Right ventricle myocardium inferior (tissue), 1 donor: ENCODE results near the gene RFPL1. TPM values are rescaled to one million over a fixed set of nuclear protein-coding genes. Genes with fewer than 3 reads are reported as not detected.
A peak's percentile ranks its signal among the peaks of the same experiment; 100 is the strongest.

ENCODE experiments used
- ATAC-seq: fragments of 200-7000 bp; cut with Tn5 transposase; one replicate; pipeline ENCODE4 v1.9.1; 2020; ENCODE audit warnings: mild to moderate bottlenecking, moderate library complexity
- DNase-seq: peaks from one replicate; pipeline ENCODE4 v3.0.0; 2021; ENCODE audit errors: missing footprints
- intact Hi-C: fragments of 100-400 bp; cut with DNase I; formaldehyde crosslinking; loops from one replicate; pipeline ENCODE4 v1.11.0; 2022
- total RNA-seq: library from RNA; stranded (reverse); fragmentation: NEBNext Ultra II Directional; extraction: Animal tissue kit (Norgen Biotek cat#: 25700); gene quantifications from one replicate; pipeline ENCODE4 v1.2.1, GENCODE V29; 2021
- donor health status: DM: no; HTN: yes; CAD: no; lungs with severe emphysema.

Gene RFPL1
- total RNA-seq, 1 donor from 2014 or later: not detected

DNA sequence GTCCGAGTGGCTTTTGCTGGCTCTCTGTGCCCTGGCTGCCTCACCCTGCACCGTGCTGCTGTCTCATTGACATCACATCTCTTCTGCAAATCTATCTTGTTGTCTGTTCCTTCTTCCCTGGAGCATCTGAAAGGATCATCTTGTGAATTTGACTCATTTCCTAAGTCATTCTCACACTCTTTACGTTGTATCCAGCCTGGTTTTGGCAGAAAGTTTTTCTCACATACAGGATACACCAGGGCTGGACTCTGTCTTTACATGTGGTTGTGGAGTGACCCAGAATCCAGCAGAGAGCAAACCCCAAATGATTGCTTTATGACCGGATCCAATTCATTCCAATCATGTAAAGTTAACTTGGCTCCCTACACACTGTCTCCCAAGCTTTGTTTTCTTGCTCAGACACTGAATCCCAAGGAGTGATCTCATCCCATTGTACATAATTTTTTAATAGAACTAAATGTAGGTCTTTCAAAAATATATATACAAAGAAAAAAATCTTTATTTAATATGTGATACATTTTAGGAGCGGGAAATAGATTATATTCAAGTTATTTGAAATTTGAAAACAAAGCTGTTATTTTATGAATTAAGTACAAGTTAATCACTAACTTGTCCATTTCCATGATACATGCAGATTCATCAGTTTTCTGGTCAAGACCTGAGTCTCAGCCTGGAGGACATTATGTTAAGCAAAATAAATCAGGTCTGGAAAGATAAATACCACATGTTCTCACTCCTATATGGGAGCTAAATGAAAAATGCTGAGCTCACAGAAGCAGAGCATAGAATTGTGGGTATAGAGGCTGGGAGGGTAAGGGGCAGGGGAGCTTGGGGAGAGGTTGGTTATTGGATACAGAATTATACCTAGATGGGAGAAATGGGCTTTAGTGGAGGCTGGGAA, 2.9 kb upstream of the RFPL1 start:
- ATAC-seq (no peak), DNase-seq (no peak)
- intact Hi-C loops: no loop called here

DNA sequence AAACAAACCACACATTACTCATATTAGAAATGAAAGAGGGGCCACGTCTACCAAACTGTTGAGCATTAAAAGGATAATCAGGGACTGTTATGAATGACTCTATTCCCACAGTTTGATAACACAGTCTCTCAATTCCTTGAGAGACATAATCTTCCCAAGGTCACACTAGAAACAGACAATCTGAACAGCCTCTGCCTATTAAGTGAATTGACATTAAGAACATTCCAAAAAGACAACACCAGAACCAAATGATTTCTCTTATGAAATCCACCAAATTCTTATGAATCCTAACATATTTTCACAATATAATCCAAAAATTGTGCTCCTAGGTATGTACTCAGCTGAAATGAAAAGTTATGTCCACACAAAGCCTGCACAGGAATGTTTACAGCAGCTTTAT, 4.6 kb downstream of the RFPL1 start:
- intact Hi-C loops: no loop called here
- ATAC-seq (no peak), DNase-seq (no peak)

DNA sequence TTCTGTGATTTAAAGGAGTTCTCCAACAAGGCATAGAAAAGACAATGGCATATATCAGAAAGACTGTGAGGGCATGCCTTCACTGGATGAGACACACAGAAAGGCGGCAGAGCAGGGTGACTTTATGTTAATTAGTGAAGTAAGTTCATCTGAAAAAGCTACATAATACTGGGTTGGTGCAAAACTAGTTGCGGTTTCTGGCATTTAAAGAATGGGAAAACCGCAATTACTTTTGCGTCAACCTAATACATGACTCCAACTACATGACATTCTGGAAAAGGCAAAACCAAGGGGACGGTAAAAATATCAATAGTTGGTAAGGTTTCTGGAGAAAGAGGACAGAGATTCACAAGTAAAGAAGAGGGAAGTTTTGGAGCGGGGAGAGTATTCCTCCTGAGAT, 5.1 kb downstream of the RFPL1 start:
- ATAC-seq: no peak
- intact Hi-C loops: no loop called here

DNA sequence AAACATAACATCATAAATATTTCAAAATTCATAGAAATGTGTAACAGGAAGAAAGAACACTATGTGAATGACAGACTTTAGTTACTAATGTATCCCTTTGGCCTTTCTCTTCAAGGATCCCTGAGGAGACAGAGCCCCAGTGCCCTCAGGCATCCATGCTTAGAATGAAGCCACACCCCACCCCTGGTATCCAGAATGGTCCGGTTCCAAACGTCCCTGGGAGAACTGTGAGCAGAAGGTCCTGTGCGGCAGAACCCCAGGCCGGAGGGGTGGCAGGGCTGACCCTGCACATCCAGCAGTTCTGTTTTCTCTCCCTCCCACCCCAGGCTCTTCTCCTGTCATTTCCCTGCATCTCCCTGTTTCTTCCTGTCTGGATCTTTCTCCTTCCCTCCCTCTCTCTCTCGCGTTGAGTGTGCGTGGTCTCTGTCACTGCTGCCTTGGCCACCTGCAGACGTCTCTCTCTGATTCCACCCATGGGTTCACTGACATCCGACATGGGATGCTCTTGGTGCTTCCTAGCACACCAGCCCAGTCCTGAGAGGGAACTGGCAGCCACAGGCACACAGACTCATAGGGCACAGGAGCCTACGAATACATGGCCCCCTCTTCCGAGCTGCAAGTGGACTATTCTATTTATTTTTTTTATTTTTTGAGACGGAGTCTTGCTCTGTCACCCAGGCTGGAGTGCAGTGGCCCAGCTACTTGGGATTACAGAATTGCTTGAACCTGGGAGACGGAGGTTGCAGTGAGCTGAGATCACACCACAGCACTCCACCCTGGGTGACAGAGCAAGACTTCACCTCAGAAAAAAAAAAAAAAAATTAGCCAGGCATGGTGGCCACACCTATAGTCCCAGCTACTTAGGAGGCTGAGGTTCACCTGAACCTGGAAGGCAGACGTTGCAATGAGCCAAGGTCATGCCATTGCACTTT, 5.7 kb downstream of the RFPL1 start:
- DNase-seq (no peak), ATAC-seq (no peak)
- intact Hi-C loops: no loop called here

More for the DNA sequence above, 5.1 kb downstream of the RFPL1 start:
- no peak for DNase-seq

DNA sequence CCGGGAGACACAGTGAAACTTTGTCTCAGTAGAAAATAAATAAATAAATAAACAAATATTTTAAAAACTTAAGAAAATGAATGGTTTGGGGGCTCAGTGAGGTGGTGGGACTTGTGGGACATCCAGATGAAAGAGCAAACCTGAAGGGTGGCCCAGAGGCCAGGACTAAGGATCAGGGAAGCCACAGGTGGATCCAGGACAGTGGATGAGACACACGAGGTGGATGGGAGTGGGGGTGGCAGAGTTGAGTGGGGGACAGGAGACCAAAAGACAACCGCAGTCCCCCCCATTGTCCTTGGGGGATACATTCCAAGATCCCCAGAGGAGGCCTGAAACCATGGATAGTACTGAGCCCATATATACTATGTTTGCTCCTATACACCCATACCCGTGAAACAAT, 7.1 kb downstream of the RFPL1 start:
- DNase-seq (no peak), ATAC-seq (no peak)

DNA sequence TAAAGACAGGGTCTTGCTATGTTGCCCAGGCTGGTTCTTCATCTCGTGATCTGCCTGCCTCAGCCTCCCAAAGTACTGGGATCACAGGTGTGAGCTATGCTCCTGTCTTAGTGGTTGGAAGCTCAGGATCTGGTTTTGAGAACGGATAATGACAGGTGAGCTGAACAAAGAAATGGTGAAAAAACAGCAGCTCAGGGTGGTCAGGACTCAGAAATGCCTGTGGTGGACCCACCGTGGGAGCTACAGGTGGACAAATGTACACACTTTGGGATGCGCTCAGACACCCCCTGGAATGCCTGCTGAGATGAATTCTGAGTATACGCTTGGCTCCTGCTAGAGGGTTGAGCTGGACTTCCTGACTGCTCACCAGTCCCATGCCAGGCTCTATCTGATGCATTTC, 9.5 kb downstream of the RFPL1 start:
- no peak for DNase-seq
- ATAC-seq: no peak
- intact Hi-C loops: no loop called here

More for the DNA sequence above, 7.1 kb downstream of the RFPL1 start:
- intact Hi-C loops: no loop called here

DNA sequence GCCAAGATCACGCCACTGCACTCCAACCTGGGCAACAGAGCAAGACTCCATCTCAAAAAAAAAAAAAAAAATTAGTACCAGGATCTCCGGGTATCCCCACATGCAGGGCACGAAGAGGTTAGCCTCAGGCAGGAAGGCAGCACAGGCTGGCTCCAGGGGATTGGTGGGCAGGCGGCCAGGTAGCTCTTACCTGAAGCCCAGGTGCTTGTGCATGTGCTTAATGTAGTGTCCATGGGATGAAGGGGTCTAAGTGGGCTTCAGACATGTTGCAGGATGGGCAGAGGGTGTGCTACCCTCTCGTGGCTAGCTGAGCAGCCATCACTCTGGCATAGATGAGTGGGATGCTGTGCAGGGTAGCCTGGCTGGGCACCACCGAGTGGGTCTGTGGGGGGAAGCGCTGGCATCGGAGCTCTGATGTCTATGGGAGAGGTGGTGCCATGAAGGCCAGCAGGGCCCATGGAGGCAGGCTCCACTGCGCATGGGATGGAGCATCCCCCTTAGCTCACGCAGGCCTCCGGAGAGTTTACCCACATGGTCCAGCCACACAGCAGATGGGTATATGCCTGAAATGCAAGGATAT, 11.0 kb downstream of the RFPL1 start:
- DNase-seq (no peak), ATAC-seq (peak; percentile 26)
- intact Hi-C loops: no loop called here

DNA sequence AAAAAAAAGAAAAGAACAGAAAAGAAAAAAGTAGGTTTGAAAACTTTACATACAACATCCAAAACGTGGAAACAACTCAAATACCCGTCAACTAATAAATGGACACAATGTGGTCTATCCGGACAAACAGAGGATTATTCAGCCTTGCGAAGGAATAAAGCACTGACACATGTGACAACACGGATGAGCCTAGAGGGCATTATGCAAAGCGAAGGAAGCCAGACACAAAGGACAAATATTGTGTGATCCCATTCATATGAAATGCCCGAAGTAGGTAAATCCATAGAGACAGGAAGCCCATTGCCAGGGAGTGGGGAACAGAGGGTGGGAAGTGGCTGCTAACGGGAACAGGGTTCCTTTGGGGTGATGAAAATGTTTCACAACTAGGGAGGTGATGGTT, 11.8 kb downstream of the RFPL1 start:
- ATAC-seq: no peak
- intact Hi-C loops: no loop called here
- no peak for DNase-seq

DNA sequence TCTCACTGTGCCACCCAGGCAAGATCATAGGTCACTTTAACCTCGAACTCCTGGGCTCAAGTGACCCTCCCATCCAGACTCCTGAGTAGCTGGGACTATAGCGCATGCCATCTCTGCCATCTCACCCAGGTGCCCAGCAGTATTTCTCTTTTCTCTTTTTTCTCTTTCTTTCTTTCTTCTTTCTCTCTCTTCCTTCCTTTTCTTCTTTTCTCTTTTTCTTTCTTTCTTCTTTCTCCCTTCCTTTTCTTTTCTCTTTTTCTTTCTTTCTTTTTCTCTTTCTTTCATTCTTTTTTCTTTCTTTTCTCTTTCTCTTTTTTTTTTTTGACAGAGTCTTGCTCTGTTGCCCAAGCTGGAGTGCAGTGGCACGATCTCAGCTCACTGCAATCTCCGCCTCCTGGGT, 13.5 kb downstream of the RFPL1 start:
- intact Hi-C loops: no loop called here
- DNase-seq (no peak), ATAC-seq (no peak)

DNA sequence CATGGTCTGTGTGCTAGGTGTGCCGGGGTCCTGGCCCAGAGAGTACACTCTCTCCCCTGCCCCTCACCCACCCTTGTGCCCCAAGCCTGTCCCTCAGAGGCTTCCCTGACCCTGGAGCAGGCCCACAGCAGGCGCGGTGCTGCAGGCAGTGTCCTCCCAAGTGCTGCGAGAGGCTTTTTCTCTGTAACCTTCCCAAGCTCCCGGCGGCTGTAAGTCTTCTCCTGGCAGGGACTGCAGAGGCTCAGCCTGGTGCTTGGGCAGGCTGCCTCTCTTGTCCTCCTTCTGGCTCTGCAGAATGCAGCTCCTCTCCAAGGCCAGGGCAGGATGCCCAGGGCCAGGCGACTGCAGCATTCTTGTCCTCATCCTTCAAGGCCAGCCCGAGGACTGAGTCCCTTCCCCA, 15.9 kb downstream of the RFPL1 start:
- peak; percentile 41 for ATAC-seq

DNA sequence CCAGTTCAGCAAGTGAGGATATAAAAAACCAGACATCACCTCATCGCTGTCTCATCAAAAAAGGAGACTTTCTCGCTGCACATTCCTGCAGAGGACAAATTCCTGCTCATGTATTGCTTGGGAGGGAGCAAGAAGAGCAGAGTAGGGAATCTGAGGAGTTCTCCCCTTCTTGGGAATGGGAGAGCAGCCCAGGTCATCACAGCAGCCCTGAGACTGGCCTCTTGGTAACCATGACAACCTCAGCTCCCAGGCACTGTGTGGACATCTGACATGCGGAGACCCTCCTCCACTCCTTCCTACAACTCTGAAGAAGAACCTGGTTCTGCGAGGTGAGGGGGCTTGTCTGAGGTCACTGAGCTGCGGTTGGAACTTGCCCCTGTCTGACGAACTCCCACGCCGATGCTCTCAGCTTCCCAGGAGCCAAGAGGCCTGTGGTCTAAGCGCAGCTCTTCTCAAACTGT, 17.9 kb downstream of the RFPL1 start:
- intact Hi-C loops: no loop called here
- no peak for ATAC-seq
- no peak for DNase-seq

More for the DNA sequence above, 15.9 kb downstream of the RFPL1 start:
- intact Hi-C loops: no loop called here
- no peak for DNase-seq

DNA sequence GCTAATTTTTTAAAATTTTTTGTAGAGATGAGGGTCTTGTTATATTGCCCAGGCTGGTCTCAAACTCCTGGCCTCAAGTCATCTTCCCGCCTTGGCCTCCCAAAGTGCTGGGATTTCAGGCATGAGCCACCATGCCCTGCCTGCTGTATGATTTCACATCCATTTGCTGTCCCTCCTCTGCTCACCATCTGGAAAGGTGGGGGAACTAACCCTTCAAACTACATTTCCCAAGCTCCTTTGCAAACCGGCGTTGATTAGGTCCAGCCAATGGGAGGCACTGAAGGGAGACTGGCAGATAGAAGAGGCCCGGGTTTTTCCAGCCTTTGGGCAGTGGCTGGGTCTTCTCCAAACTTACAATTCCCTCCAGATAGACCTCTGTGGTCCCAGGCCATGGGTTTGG, 19.3 kb downstream of the RFPL1 start:
- intact Hi-C loops: no loop called here
- DNase-seq (no peak), ATAC-seq (peak; percentile 32)

DNA sequence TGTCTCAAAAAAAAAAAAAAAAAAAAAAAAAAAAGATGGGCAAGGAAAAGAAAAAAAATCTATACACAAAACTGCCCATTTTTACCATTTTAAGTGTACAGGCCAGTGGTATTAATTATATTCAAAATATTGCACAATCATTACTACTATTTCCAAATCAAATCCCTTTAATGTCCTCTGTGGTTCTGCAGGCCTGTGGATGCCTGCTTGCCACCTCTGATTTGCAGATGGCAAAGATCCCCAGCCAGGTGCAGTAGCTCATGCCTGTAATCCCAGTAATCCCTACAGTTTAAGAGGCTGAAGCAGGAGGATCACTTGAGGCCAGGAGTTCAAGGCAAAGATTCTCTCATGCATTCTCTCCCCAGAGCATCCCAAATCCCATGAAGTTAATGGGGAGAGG, 20.2 kb downstream of the RFPL1 start:
- DNase-seq: no peak
- ATAC-seq: no peak
- intact Hi-C loops: no loop called here

DNA sequence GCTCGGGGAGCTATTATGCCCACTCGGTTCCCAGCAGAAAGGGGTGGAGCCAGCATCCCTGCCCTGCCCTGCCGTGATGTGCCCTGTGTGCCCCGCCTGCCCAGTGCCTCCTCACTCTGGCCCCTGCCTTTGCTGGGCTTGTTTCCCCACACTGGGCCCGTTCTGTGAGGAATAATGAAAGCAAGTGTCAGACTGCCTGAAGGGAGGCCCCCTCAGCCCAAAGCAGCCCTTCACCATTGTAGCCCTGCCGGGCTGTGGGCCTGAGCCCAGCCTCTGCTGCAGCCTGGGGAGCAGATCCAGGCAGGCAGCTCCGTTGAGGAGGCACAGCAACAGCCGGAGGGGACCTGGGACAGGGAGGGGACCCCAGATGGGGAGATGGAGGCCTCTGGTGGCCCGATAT, 21.4 kb downstream of the RFPL1 start:
- intact Hi-C loops: no loop called here
- DNase-seq: no peak
- ATAC-seq: no peak

DNA sequence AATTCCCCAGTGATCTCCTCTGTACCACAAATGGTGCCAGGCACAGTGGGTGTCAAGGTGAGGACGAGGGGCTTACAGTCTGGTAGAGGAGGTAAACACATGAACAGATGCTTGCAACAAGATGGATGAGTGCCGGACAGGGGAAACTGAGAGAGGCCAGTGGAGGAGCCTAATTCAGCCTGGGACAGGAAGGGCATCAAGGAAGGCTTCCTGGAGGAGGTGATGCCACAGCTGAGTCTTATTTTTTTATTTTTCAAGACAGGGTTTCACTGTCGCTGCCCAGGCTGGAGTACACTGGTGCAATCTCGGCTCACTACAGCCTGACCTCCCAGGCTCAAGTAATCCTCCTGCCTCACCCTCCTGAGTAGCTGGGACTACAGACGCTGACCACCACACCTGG, 22.9 kb downstream of the RFPL1 start:
- ATAC-seq: no peak
- intact Hi-C loops: no loop called here
- no peak for DNase-seq

DNA sequence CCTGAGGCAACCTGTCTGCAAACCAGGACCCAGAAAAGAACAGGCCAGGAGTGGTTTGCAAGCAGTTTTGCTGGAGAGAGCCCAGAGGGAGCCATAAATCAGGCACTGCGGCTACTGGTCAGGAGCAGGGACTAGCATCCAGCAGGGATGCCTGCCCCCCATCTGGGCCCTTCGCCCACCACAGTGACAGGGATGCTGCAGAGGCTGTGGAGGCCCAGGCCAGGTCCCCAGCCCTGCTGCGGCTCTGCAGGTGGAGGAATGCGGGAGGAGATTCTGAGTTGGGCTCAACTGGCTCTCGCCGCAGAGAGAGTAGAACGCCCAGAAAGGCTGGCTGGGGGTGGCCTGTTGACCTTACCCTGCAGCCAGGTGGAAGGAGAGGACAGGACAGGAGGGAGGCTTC, 25.2 kb downstream of the RFPL1 start:
- intact Hi-C loops: no loop called here
- ATAC-seq: no peak
- DNase-seq: no peak

DNA sequence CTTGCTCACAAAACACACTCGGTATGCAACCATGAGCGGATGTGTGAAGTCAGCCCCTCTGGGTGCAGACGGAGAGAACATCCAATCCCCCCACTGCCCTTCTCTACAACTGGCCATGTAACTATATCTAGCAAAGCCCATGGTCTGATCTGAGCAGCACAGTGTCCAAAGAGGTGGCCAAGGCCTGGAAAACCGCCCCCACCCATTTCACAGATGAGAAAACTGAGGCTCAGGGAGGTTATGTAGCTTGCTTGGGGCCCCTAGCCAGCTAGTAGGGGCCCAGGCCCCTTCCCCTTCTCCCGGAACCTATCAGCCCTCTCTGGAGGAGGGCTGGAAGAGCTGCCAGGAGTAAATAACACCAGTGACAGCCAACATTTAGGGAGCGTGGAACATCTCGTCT, 26.2 kb downstream of the RFPL1 start:
- DNase-seq (no peak), ATAC-seq (no peak)
- intact Hi-C loops: no loop called here

DNA sequence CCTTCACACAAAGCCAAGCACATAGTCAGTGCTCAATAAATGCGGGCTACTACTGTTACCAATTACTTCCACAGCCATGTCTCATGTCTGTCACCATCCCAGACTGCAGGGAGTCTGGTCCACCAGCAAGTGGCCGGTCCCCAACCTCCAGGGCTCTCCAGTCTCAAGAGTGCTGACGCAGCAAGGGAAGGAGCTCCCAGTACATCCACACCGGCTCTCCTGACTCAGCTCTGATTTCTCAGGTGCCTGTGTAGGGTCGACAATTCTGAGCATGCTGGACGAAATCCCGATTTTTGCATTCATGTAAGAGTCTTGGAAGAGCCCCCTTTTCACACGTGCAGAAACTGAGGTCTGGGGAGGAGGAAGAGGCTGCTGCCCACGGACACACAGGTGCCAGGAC, 31.4 kb downstream of the RFPL1 start:
- no peak for DNase-seq
- intact Hi-C loops: no loop called here
- no peak for ATAC-seq

DNA sequence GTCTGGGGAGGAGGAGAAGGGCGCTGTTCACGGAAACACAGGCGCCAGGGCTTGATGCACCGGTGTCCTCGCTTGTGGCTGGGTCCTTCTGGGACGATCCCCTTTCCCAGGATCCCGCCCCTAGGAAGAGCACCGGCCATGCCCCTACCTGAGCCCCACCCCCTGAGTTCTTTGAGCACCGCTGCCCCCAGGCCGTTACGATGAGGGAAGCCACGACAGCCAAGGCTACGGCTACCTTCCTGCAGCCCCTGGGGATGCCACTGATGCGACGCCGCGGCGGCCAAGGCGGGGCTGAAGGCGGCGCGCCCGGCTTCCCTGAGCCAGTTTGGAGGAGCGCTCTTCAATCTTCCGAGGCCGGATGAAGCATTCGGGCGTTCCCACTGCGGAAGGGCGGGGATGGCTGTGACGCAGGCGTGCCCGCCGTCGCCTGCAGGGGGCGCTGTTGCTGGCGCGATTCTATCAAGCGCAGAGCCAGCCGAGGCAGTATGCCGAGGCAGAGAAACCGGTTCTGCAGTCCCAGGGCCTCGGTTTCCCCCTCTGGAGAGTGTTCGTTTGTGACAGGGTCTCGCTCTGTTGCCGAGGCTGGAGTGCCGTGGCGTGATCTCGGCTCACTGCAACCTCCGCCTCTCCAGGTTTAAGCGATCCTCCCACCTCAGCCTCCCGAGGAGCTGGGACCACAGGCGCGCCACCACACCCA, 31.9 kb downstream of the RFPL1 start:
- intact Hi-C loops: no loop called here
- DNase-seq: peak; percentile 78
- ATAC-seq: peak; percentile 63
